ENCODE data around the gene PHYH.
"Not testable (repeated sequence)": the region's sequence is repeated elsewhere in the genome, so short reads cannot be mapped to it uniquely, and the experiment has no call there.

GRCh38 chr10:13234736-13235135, 65.1 kb downstream of the PHYH start:
- not testable (repeated sequence) for TF ChIP-seq CTCF (conservative IDR thresholded peaks at IDR 0.05 in 1 of 2, IDR thresholded peaks at IDR 0.05 in 1 of 2; ENCODE audit: low read depth in 1 of 2, low read length in 2 of 2); EZH2 (IDR thresholded peaks at IDR 0.05; ENCODE audit: low read length, missing control alignments)
